Ecto neural progenitor cell (in vitro differentiated cells): ENCODE results near the gene LZTFL1.

Experiments used
- DNase-seq: peaks from one replicate; pipeline ENCODE4 v3.0.0-alpha.2; 2018; ENCODE audit warnings: low spot score

The LZTFL1 gene

GRCh38 chr3:45786801-45787495 lies 55.0 kb downstream of the LZTFL1 start:
- peak; percentile 16 for DNase-seq

GRCh38 chr3:45785605-45786150 lies 56.2 kb downstream of the LZTFL1 start:
- DNase-seq = peak; percentile 22

- no peak for DNase-seq
Measured at GRCh38 chr3:45783667-45784066, 58.3 kb downstream of the LZTFL1 start.

DNA sequence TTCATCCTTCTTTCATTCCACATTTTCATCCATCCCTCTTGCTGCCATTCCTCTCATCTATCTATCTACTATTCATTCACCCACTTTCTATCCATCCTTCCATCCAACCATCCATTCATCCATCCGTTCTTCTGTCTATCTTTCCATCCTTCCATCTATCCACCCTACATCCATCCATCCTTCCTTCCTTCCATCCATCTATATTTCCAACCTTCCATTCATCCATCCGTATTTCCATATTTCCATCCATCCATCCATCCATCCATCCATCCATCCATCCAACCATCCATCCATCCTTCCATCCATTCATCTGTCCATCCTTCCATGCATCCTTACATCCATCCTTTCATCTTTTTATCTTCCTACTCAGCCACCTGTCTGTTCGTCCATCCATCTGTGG lies 59.5 kb downstream of the LZTFL1 start:
- DNase-seq = no peak

- DNase-seq = no peak
Measured at GRCh38 chr3:45781841-45782240, 60.1 kb downstream of the LZTFL1 start.

GRCh38 chr3:45781271-45781670 lies 60.6 kb downstream of the LZTFL1 start:
- DNase-seq = no peak

DNA sequence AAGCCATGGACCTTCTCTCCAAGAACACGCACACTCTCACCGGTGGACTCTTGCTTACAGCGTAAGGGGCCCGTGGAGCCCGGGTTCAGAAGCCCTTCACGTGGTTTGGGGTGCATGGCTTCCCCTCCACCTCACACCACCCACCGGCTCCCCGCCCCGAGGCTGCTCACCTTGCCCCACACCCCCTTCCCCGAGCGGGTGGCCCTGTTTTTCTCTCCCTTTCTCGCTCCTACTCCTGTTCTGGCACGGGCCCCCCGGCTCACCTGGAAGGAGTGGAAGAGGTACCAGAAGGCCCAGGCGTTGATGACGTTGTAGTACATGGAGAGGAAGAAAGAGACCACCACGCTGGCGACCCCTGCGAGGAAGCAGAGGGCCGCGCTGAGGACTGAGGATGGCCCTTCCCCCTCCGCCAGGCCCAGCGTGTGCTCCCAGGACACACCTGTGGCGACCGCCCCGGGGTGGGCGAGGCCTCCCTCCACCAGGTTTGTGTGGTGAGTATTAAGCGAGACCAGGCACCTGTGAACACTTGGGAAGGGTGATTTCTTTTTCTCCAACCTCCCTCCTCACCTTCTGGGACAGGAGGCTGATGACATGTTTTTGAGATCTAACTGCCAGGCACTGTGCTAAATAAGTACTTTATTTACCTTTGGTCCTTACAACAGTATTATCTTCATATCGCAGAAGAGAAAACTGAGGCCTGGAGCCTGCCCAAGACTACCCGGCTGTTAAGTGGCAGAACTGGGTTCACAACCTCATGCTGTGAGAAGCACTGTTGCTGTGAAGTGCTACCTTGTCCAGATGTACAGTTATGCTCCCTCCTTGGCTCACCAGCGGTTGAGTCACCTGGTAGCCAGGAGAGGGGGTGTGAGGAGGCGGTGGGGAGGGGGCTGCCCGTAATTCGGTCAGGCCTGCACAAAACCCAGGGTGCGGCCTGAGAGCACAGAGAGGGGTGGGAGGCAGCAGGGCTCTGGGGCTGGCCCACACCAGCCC lies 61.9 kb downstream of the LZTFL1 start:
- DNase-seq = peak; percentile 25

GRCh38 chr3:45778761-45779201 lies 63.1 kb downstream of the LZTFL1 start:
- no peak for DNase-seq

DNA sequence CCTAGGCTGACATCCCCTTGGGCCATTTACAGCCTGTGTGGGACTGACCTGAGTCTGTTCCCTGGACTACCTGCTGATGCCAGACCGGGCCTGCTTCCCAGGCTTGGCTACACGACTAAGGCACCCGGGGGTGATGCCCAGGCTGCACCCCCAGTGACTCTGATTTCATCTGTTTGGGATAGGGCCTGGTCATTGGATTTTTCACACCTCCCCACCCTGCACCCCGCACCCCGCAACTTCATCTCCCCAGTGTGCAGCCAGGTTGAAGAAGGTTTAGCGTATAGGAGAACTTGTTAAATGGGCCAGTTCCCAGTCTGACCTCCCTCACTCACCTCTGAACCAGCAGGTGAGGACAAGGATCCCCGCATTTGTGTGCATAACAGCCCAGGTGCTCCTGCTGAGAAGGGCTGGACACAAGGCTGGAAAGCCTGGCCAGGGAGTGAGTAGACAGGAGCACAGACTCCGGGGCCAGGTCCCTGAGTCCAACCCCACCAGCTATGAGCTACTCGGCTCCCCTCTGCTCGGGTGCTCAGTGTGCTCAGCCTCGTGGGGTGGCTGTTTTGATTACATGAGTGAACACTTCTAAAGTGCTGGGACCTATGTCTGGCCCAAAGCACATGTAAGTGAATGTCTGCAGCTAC lies 64.1 kb downstream of the LZTFL1 start:
- DNase-seq = no peak

- no peak for DNase-seq
Measured at GRCh38 chr3:45777111-45777745, 64.7 kb downstream of the LZTFL1 start.

GRCh38 chr3:45776611-45777010 lies 65.3 kb downstream of the LZTFL1 start:
- DNase-seq = no peak

DNA sequence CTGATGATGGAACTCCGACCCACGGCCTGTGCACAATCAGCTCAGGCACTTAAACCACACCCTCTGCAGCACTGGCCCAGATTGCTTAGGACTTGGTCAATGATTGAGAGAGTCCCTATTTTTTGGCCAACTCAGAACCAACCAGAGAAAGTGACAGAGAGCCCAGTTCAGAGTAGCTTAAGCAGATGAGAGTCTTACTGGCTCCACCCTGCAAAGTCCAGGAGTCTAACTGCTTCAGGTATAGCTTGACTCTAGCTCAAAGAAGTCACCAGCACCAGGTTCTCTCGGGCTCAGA lies 65.7 kb downstream of the LZTFL1 start:
- no peak for DNase-seq

DNA sequence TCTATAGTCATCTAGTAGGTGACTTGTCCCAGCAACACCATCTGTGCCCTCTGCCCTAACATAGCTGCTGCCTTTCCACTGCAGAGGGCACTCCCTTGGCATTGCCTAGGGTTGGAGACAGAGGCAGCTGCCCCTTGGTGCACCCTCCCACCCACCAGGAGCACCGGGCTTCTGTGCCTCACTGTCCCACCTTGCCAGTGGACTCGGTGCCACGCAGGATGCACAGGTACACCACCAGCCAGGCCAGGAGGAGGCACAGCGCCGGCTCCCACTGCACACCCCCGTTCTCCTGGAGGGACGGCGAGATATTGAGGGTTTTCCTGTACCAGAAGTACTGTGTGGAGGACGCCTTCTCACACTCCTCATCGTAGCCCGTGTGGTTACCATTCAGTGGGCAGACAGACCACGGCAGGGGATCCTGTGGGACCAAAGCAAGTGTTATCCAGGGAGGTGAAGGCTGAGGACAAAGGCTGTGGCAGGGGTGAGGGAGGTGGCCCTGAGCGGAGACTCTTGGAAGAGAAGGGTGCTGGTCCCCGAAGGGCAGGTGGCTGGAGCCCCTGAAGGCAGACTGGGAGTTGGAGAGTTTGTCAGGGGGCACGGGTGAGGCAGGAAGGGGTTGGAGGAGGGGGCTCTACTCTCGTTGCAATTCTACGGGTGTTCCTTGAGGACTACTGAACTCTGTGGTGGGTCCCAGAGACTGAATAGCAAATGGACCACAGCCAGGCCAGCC lies 66.2 kb downstream of the LZTFL1 start:
- no peak for DNase-seq

DNA sequence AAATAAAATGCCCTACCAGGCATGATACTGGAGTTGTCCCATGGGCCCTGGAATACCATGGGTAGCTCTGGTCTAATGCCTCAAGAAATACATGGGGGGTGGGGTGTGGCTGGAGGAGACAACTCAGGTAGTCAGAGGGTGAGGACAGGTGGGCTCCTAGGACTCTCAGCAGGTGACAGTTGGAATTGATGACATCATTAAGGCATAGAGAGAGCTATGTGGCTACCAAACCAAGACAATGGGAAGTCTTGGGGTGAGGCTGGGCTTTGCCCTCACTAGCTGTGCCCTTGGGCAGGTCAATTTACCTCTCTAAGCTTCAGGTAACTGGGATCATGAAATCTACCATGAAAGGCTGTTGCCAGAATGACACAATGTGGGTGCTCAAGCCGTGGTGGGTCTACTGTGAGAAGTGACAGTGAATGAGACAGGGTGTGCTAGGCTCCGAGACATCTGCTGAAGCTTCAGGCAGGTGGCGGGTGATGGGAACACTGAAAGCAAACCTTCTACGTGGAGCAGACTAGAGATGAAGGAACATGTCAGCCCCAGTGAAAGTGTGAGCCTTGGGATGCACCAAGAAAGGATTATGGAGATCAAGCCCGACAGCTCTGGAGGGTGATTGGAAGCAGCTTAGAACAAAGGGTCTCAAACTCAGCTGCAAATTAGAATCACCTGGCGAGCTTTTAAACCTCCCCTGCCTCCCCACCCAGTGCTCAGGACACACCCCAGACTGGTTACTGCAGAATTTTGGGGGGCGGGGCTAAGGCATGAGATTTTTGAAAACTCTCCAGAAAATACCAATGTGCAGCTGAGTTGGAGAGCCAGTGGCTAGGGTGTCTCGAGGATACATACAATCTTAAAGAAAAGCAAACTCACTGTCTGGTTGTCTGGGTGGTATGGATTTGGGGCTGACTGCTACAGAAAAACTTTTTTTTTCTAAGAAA lies 67.1 kb downstream of the LZTFL1 start:
- DNase-seq = no peak

DNA sequence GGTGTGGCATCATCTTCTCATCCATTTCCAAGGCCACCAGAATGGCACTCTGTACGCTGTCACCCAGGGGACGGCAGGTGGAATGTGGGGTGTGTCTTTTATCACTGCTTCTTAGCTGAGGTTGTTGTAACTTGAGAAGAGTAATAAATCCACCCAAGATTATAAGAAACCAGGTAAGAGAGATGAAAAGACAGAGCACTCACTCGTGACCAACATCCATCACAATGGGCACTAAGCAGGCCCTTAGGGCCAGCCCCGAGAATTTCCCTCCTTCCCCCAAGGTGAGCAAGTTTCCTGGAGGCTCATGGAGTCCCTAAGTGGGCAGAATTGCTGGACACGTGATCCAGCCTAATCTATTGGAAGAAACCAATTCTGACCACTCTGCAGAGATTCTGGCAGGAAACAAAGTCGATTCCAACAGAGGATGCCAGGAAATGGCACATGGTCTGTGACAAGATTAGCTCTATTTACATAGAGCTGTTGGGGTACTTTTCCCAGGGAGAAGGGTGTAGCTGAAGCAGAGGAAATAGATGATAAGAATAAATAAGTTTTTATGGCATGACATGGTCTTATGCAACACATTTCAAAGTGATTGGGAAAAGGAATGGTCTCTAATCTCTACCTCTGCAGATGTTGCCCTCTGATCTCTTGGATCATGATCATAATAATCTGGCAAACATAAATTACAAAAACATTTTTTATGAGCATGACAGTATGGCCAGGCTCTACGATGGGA lies 68.0 kb downstream of the LZTFL1 start:
- DNase-seq = no peak
